IPS-20b (cell line): ENCODE data around the gene KCNG2.

Experiments used
- H3K27ac ChIP-seq: one replicate; pipeline ENCODE4 v1.5.1; 2013; ENCODE audit warnings: low read length
- H3K27me3 ChIP-seq: 2 replicates; pipeline ENCODE4 v1.6.1; 2013; ENCODE audit warnings: mild to moderate bottlenecking, low read length, inconsistent platforms; ENCODE audit not compliant: insufficient read depth
- H3K36me3 ChIP-seq: 2 replicates; pipeline ENCODE4 v1.6.1; 2013; ENCODE audit warnings: low read depth, mild to moderate bottlenecking, inconsistent platforms, low read length, moderate library complexity; ENCODE audit not compliant: insufficient read depth
- H3K4me1 ChIP-seq: 2 replicates; pipeline ENCODE4 v1.6.1; 2013; ENCODE audit warnings: mild to moderate bottlenecking, control low read depth, inconsistent platforms, low read length, moderate library complexity; ENCODE audit not compliant: insufficient read depth
- H3K4me3 ChIP-seq: 2 replicates; pipeline ENCODE4 v1.5.1; 2013; ENCODE audit warnings: mild to moderate bottlenecking, low read length, inconsistent platforms
- H3K9ac ChIP-seq: 2 replicates; pipeline ENCODE4 v1.6.1; 2013; ENCODE audit warnings: low read depth, mild to moderate bottlenecking, inconsistent platforms, low read length, moderate library complexity
- H3K9me3 ChIP-seq: 2 replicates; pipeline ENCODE4 v1.6.1; 2013; ENCODE audit warnings: mild to moderate bottlenecking, low read depth, low read length, inconsistent platforms; ENCODE audit not compliant: insufficient read depth

KCNG2 gene

GRCh38 chr18:79770501-79770815 is 27.3 kb upstream of the KCNG2 start:
- Histone ChIP-seq H3K4me3 (no peak overlapping the region), H3K9me3 (peaks cover 8% of the 10 kb centered on the region; the same call in 1 of the 2 replicates), H3K9ac (no peak overlapping the region), H3K27ac (no peak overlapping the region), H3K4me1 (no peaks in the 10 kb centered on the region), H3K36me3 (no peaks in the 10 kb centered on the region), H3K27me3 (no peaks in the 10 kb centered on the region; the same call in 1 of the 2 replicates)

GRCh38 chr18:79770826-79771225 is 26.9 kb upstream of the KCNG2 start:
- Histone ChIP-seq H3K27me3 (no peaks in the 10 kb centered on the region; the same call in 1 of the 2 replicates), H3K36me3 (no peaks in the 10 kb centered on the region), H3K27ac (no peak overlapping the region), H3K9ac (no peak overlapping the region), H3K4me1 (no peaks in the 10 kb centered on the region), H3K9me3 (peaks cover 8% of the 10 kb centered on the region; the same call in 1 of the 2 replicates), H3K4me3 (no peak overlapping the region)

- no peak overlapping the region for H3K4me3 ChIP-seq
- no peaks in the 10 kb centered on the region for H3K36me3 ChIP-seq
- 0 out of 2 replicates have a peak, but pooled peaks cover 8% of the 10 kb centered on the region for H3K9me3 ChIP-seq
- no peaks in the 10 kb centered on the region; the same call in 1 of the 2 replicates for H3K27me3 ChIP-seq
- no peaks in the 10 kb centered on the region for H3K4me1 ChIP-seq
- no peak overlapping the region for H3K9ac ChIP-seq
- no peak overlapping the region for H3K27ac ChIP-seq
Measured at GRCh38 chr18:79771446-79772107, 26.2 kb upstream of the KCNG2 start.

- Histone ChIP-seq H3K36me3 (no peaks in the 10 kb centered on the region), H3K9me3 (0 out of 2 replicates have a peak, but pooled peaks cover 8% of the 10 kb centered on the region), H3K4me3 (no peak overlapping the region), H3K27me3 (no peaks in the 10 kb centered on the region; the same call in 1 of the 2 replicates), H3K27ac (no peak overlapping the region), H3K9ac (no peak overlapping the region), H3K4me1 (no peaks in the 10 kb centered on the region)
Measured at GRCh38 chr18:79772108-79772864, 25.5 kb upstream of the KCNG2 start.

- no peak overlapping the region for H3K4me3 ChIP-seq
- no peaks in the 10 kb centered on the region; the same call in 1 of the 2 replicates for H3K27me3 ChIP-seq
- no peaks in the 10 kb centered on the region for H3K4me1 ChIP-seq
- H3K9ac ChIP-seq = no peak overlapping the region
- 0 out of 2 replicates have a peak, but pooled peaks cover 2% of the 10 kb centered on the region for H3K9me3 ChIP-seq
- H3K27ac ChIP-seq = no peak overlapping the region
- H3K36me3 ChIP-seq = no peaks in the 10 kb centered on the region
Measured at GRCh38 chr18:79772865-79773696, 24.7 kb upstream of the KCNG2 start.

GRCh38 chr18:79774111-79774510 is 23.6 kb upstream of the KCNG2 start:
- no peaks in the 10 kb centered on the region; the same call in 1 of the 2 replicates for H3K27me3 ChIP-seq
- H3K4me3 ChIP-seq = no peak overlapping the region
- H3K27ac ChIP-seq = no peak overlapping the region
- no peak overlapping the region for H3K9ac ChIP-seq
- no peaks in the 10 kb centered on the region for H3K9me3 ChIP-seq
- H3K4me1 ChIP-seq = no peaks in the 10 kb centered on the region
- no peaks in the 10 kb centered on the region for H3K36me3 ChIP-seq

GRCh38 chr18:79775441-79776221 is 22.1 kb upstream of the KCNG2 start:
- no peaks in the 10 kb centered on the region for H3K36me3 ChIP-seq
- H3K4me1 ChIP-seq = no peaks in the 10 kb centered on the region
- H3K27me3 ChIP-seq = no peaks in the 10 kb centered on the region; the same call in 1 of the 2 replicates
- no peaks in the 10 kb centered on the region for H3K9me3 ChIP-seq
- H3K9ac ChIP-seq = no peak overlapping the region
- no peak overlapping the region for H3K4me3 ChIP-seq
- H3K27ac ChIP-seq = no peak overlapping the region

GRCh38 chr18:79776674-79777073 is 21.1 kb upstream of the KCNG2 start:
- no peaks in the 10 kb centered on the region for H3K36me3 ChIP-seq
- no peak overlapping the region for H3K4me3 ChIP-seq
- H3K27ac ChIP-seq = no peak overlapping the region
- H3K27me3 ChIP-seq = no peaks in the 10 kb centered on the region; the same call in 1 of the 2 replicates
- no peaks in the 10 kb centered on the region for H3K9me3 ChIP-seq
- no peaks in the 10 kb centered on the region for H3K4me1 ChIP-seq
- no peak overlapping the region for H3K9ac ChIP-seq

GRCh38 chr18:79778291-79778791 is 19.4 kb upstream of the KCNG2 start:
- Histone ChIP-seq H3K9ac (no peak overlapping the region), H3K4me3 (no peak overlapping the region), H3K27me3 (no peaks in the 10 kb centered on the region; the same call in 1 of the 2 replicates), H3K4me1 (no peaks in the 10 kb centered on the region), H3K27ac (no peak overlapping the region), H3K9me3 (no peaks in the 10 kb centered on the region), H3K36me3 (no peaks in the 10 kb centered on the region)

- no peak overlapping the region for H3K27ac ChIP-seq
- no peaks in the 10 kb centered on the region for H3K9me3 ChIP-seq
- H3K27me3 ChIP-seq = peaks cover 3% of the 10 kb centered on the region; the same call in 1 of the 2 replicates
- no peak overlapping the region for H3K9ac ChIP-seq
- H3K4me3 ChIP-seq = no peak overlapping the region
- no peaks in the 10 kb centered on the region for H3K4me1 ChIP-seq
- no peaks in the 10 kb centered on the region for H3K36me3 ChIP-seq
Measured at GRCh38 chr18:79779021-79779699, 18.6 kb upstream of the KCNG2 start.
